Measurements from ENCODE around the gene GPD2. TPM values are rescaled to one million over a fixed set of nuclear protein-coding genes. Genes with fewer than 3 reads are reported as not detected.
A peak's percentile ranks its signal among the peaks of the same experiment; 100 is the strongest.

The GPD2 gene
- total and polyA plus RNA-seq, 10 of the 15 experiments (the other 5 are each of a cell fraction or from before 2014, with no cell fraction given): 10.0 to 73.5 (median 43.4) TPM

GRCh38 chr2:156466739-156467405 is 30.7 kb downstream of the GPD2 start (continued):
- no peak for TF ChIP-seq SRF (IDR thresholded peaks at IDR 0.05; ENCODE audit: low read depth in 2 of 2, low read length in 2 of 2)
- no peak for TF ChIP-seq ZNF207 (IDR thresholded peaks at IDR 0.05; ENCODE audit: borderline replicate concordance)
- no peak for TF ChIP-seq RCOR1 (conservative IDR thresholded peaks at IDR 0.05; ENCODE audit: low read depth, low read length)
- TF ChIP-seq NFIC (IDR thresholded peaks at IDR 0.05; ENCODE audit: low read depth, low read length): no peak

- H4K20me1 ChIP-seq (ENCODE audit: control insufficient read depth, insufficient read depth): no peaks in the 10 kb centered on the region
- H2AFZ ChIP-seq (ENCODE audit: control insufficient read depth, low read depth, low read length): peak overlapping the region; percentile 62
- ChIA-PET CTCF (interaction anchor here (0.6 to 2.9 kb wide), 7 partner anchors 8 to 71 kb away, joined by 3 to 11 read pairs (median 5); no protein-coding TSS in a partner anchor), POLR2A (interaction anchor here (0.5 to 2.3 kb wide), 3 partner anchors 9 to 24 kb away, joined by 3 to 9 read pairs (median 3); no protein-coding TSS in a partner anchor), SMC1A (ENCODE audit: uncharacterized antibody, unreplicated experiment) (interaction anchor here (1.0 to 5.3 kb wide), 15 partner anchors 8 to 136 kb away, joined by 3 to 35 read pairs (median 6); no protein-coding TSS in a partner anchor), RAD21 (ENCODE audit: unreplicated experiment) (interaction anchor here (0.9 to 2.8 kb wide), 5 partner anchors 10 to 136 kb away, joined by 3 to 20 read pairs (median 4); no protein-coding TSS in a partner anchor)
- peak overlapping the region; percentile 39 for H3K4me3 ChIP-seq
- ATAC-seq (peak; percentile 26), DNase-seq (ENCODE audit: low read depth, low spot score) (no peak), FAIRE-seq (peak; percentile 23)
- no peaks in the 10 kb centered on the region; the same call in 2 of the 3 replicates for H3K9me3 ChIP-seq (replicated peaks; ENCODE audit: control insufficient read depth, insufficient read depth, low read length)
- H3K27ac ChIP-seq (ENCODE audit: control insufficient read depth, insufficient read depth): peak overlapping the region; percentile 6; the same call in 1 of the 2 replicates
- peaks cover 23% of the 10 kb centered on the region for H3K79me2 ChIP-seq (ENCODE audit: control insufficient read depth, insufficient read depth, low read length)
- H3K4me1 ChIP-seq (ENCODE audit: control insufficient read depth, insufficient read depth, low read length): peaks cover 27% of the 10 kb centered on the region
- H3K27me3 ChIP-seq (replicated peaks in 1 of 2; ENCODE audit: control insufficient read depth in 2 of 2, insufficient read depth in 2 of 2, low read length in 1 of 2): no peaks in the 10 kb centered on the region
- H3K4me2 ChIP-seq (ENCODE audit: control insufficient read depth, insufficient read depth): peak overlapping the region; percentile 83
- H3K9ac ChIP-seq (ENCODE audit: control insufficient read depth, insufficient read depth, low read length): no peak overlapping the region
- in situ Hi-C loops (cut with MboI) (no loop called here), intact Hi-C loops (cut with micrococcal nuclease; ENCODE audit: unreplicated experiment) (no loop called here)
- BruUV-seq (replicated peaks): no TSS peak
- 67% methylated on average over 8 of the region's 8 CpGs for WGBS (ENCODE audit: insufficient coverage, insufficient replicate concordance, low lambda C conversion rate, missing lambda C conversion rate)
- no peaks in the 10 kb centered on the region for H3K36me3 ChIP-seq (ENCODE audit: control insufficient read depth in 2 of 2, insufficient read depth in 2 of 2, low read length in 1 of 2)
- TF ChIP-seq ZZZ3 (IDR thresholded peaks at IDR 0.05; ENCODE audit: control insufficient read depth, insufficient read length, low read depth) (no peak), POLR2A (IDR thresholded peaks at IDR 0.05; ENCODE audit: low read depth, low read length) (no peak), WRNIP1 (IDR thresholded peaks at IDR 0.05; ENCODE audit: borderline replicate concordance, low read depth, low read length) (no peak), SUZ12 (IDR thresholded peaks at IDR 0.05; ENCODE audit: unreplicated experiment) (no peak), SREBF2 (IDR thresholded peaks at IDR 0.05; ENCODE audit: low read length) (no peak), PRDM15 (CRISPR knock-in tag; IDR thresholded peaks at IDR 0.05) (no peak), ZNF217 (IDR thresholded peaks at IDR 0.05) (no peak), CTCF (IDR thresholded peaks at IDR 0.05 in 2 of 3, conservative IDR thresholded peaks at IDR 0.05 in 1 of 3; ENCODE audit: control insufficient read depth in 2 of 3, extremely low read depth in 1 of 3, insufficient read depth in 1 of 3, low read depth in 3 of 3, low read length in 3 of 3) (no peak), ZNF24 (IDR thresholded peaks at IDR 0.05) (no peak), PKNOX1 (IDR thresholded peaks at IDR 0.05) (no peak), CBFB (IDR thresholded peaks at IDR 0.05; ENCODE audit: low read depth) (no peak), CREB1 (IDR thresholded peaks at IDR 0.05; ENCODE audit: low read depth) (no peak)
Measured at GRCh38 chr2:156470975-156471583, 34.9 kb downstream of the GPD2 start.

Measured in GM12878 (cell line).